OCI-LY1 (cell line): Measurements from ENCODE around the gene RPL37.
"Not testable (repeated sequence)": the region's sequence is repeated elsewhere in the genome, so short reads cannot be mapped to it uniquely, and the experiment has no call there.

Experiments
- H2AFZ ChIP-seq: fragments of 200-600 bp; sonication (generic), shearing (Covaris generic); 2 replicates; pipeline ENCODE4 v1.6.0; 2014; ENCODE audit warnings: antibody characterized with exemption, mild to moderate bottlenecking, low read length
- H3F3A ChIP-seq: fragments of 200-600 bp; sonication (generic), shearing (Covaris generic); 2 replicates; pipeline ENCODE4 v1.6.0; 2014; ENCODE audit warnings: mild to moderate bottlenecking, antibody characterized with exemption, low read length, moderate library complexity; ENCODE audit not compliant: insufficient read depth
- H3K27ac ChIP-seq: fragments of 200-600 bp; sonication (generic); 2 replicates; pipeline ENCODE4 v1.5.1; 2014; ENCODE audit warnings: low read length, mixed run types, mild to moderate bottlenecking, low read depth; ENCODE audit not compliant: poor library complexity, severe bottlenecking
- H3K27me3 ChIP-seq: fragments of 200-600 bp; sonication (generic); 2 replicates; pipeline ENCODE4 v1.6.0; 2014; ENCODE audit warnings: antibody characterized with exemption, mild to moderate bottlenecking, low read length, moderate library complexity; ENCODE audit not compliant: insufficient read depth
- H3K36me3 ChIP-seq: fragments of 200-600 bp; sonication (generic); 2 replicates; pipeline ENCODE4 v1.6.1; 2014; ENCODE audit warnings: mild to moderate bottlenecking, antibody characterized with exemption, low read length, moderate library complexity, mixed read lengths; ENCODE audit not compliant: insufficient read depth
- H3K4me1 ChIP-seq: fragments of 200-600 bp; sonication (generic); 2 replicates; pipeline ENCODE4 v1.5.1; 2014; ENCODE audit warnings: mild to moderate bottlenecking, low read length, moderate library complexity; ENCODE audit not compliant: insufficient read depth, severe bottlenecking
- H3K4me2 ChIP-seq: fragments of 200-600 bp; sonication (generic), shearing (Covaris generic); 2 replicates; pipeline ENCODE4 v1.6.1; 2014; ENCODE audit warnings: low read length
- H3K4me3 ChIP-seq: fragments of 200-600 bp; sonication (generic); 2 replicates; pipeline ENCODE4 v1.5.1; 2014; ENCODE audit warnings: low read length, low read depth, mild to moderate bottlenecking, mixed read lengths; ENCODE audit not compliant: poor library complexity, severe bottlenecking
- H3K79me2 ChIP-seq: fragments of 200-600 bp; shearing (Covaris generic); 2 replicates; pipeline ENCODE4 v1.6.1; 2016; ENCODE audit warnings: mixed run types, low read length, mixed read lengths; ENCODE audit not compliant: insufficient read depth
- H3K9ac ChIP-seq: fragments of 200-600 bp; sonication (generic), shearing (Covaris generic); 2 replicates; pipeline ENCODE4 v1.6.1; 2014; ENCODE audit warnings: mild to moderate bottlenecking, low read length, mixed read lengths
- H3K9me2 ChIP-seq: fragments of 200-600 bp; sonication (generic), shearing (Covaris generic); 2 replicates; pipeline ENCODE4 v1.6.1; 2014; ENCODE audit warnings: low read depth, mild to moderate bottlenecking, low read length, mixed read lengths
- H3K9me3 ChIP-seq: fragments of 200-600 bp; shearing (Covaris generic); 2 replicates; pipeline ENCODE4 v1.6.1; 2014; ENCODE audit warnings: low read length, mixed read lengths
- H4K20me1 ChIP-seq: fragments of 200-600 bp; sonication (generic), shearing (Covaris generic); 2 replicates; pipeline ENCODE4 v1.6.0; 2016; ENCODE audit warnings: mild to moderate bottlenecking, low read length; ENCODE audit not compliant: insufficient read depth
- EZH2 ChIP-seq: fragments of 200-600 bp; sonication (generic), shearing (Covaris generic); IDR thresholded peaks from 2 replicates; pipeline ENCODE4 v1.8.0; 2017; ENCODE audit warnings: borderline replicate concordance, mixed run types, mild to moderate bottlenecking, antibody characterized with exemption, low read length, moderate library complexity, mixed read lengths
- TF ChIP-seq, protein P1 (sequence below): fragments of 200-600 bp; sonication (generic), shearing (Covaris generic); IDR thresholded peaks from 2 replicates; pipeline ENCODE4 v1.5.1; 2017; ENCODE audit warnings: mild to moderate bottlenecking, antibody characterized with exemption, low read length, moderate library complexity, mixed read lengths

RPL37 gene

GRCh38 chr5:40834849-40835787, at the start of gene RPL37:
TSS of gene RPL37 (minus strand) at chr5:40835222. CDS start at chr5:40835185, 37 bp downstream.
- TF ChIP-seq EZH2, result no peak
- TF ChIP-seq, protein P1, sequence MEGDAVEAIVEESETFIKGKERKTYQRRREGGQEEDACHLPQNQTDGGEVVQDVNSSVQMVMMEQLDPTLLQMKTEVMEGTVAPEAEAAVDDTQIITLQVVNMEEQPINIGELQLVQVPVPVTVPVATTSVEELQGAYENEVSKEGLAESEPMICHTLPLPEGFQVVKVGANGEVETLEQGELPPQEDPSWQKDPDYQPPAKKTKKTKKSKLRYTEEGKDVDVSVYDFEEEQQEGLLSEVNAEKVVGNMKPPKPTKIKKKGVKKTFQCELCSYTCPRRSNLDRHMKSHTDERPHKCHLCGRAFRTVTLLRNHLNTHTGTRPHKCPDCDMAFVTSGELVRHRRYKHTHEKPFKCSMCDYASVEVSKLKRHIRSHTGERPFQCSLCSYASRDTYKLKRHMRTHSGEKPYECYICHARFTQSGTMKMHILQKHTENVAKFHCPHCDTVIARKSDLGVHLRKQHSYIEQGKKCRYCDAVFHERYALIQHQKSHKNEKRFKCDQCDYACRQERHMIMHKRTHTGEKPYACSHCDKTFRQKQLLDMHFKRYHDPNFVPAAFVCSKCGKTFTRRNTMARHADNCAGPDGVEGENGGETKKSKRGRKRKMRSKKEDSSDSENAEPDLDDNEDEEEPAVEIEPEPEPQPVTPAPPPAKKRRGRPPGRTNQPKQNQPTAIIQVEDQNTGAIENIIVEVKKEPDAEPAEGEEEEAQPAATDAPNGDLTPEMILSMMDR, result no peak
- H3K4me2 ChIP-seq, result peak within 1 kb of the TSS; percentile 99
- no peaks in the 10 kb centered on the region for H3K27me3 ChIP-seq
- H4K20me1 ChIP-seq, result no peaks in the 10 kb centered on the region
- H2AFZ ChIP-seq, result peak within 1 kb of the TSS; percentile 62; the same call in 1 of the 2 replicates
- peak within 1 kb of the TSS; percentile 92 for H3K4me3 ChIP-seq
- no peaks in the 10 kb centered on the region for H3F3A ChIP-seq
- H3K79me2 ChIP-seq, result peaks cover 31% of the 10 kb centered on the region
- H3K36me3 ChIP-seq, result peaks cover 47% of the 10 kb centered on the region
- H3K9me3 ChIP-seq, result no peaks in the 10 kb centered on the region
- peak within 1 kb of the TSS; percentile 95 for H3K9ac ChIP-seq
- H3K4me1 ChIP-seq, result peaks cover 36% of the 10 kb centered on the region
- peak within 1 kb of the TSS; percentile 77 for H3K27ac ChIP-seq
- no peaks in the 10 kb centered on the region for H3K9me2 ChIP-seq

- not testable (repeated sequence) for H3K4me2 ChIP-seq, H3K4me1 ChIP-seq, H3K36me3 ChIP-seq, H3K9me3 ChIP-seq, H2AFZ ChIP-seq, H3K9ac ChIP-seq, H3F3A ChIP-seq, H3K79me2 ChIP-seq, H3K27me3 ChIP-seq, H3K27ac ChIP-seq, H3K4me3 ChIP-seq, H3K9me2 ChIP-seq, H4K20me1 ChIP-seq
These were observed 48.0 kb upstream of the RPL37 start for GRCh38 chr5:40883051-40883450.

GRCh38 chr5:40882291-40882690, 47.3 kb upstream of the RPL37 start:
- TF ChIP-seq EZH2, result no peak
- TF ChIP-seq, protein P1, result no peak
- H3K9ac ChIP-seq, result no peak overlapping the region
- H3K9me2 ChIP-seq, result no peaks in the 10 kb centered on the region

More at GRCh38 chr5:40882291-40882690, 47.3 kb upstream of the RPL37 start:
- Histone ChIP-seq H3K4me2 (no peak overlapping the region), H3F3A (no peaks in the 10 kb centered on the region), H2AFZ (no peak overlapping the region), H3K36me3 (no peaks in the 10 kb centered on the region; the same call in 1 of the 2 replicates), H3K4me3 (no peak overlapping the region), H3K4me1 (no peaks in the 10 kb centered on the region), H3K79me2 (no peaks in the 10 kb centered on the region), H3K27ac (no peak overlapping the region), H4K20me1 (no peaks in the 10 kb centered on the region), H3K27me3 (no peaks in the 10 kb centered on the region; the same call in 1 of the 2 replicates), H3K9me3 (no peaks in the 10 kb centered on the region)
